Body of pancreas (tissue), 4 donors: ENCODE results near the gene HAAO.

Experiments
- POLR2A ChIP-seq, 3 donors: fragments of 450-650 bp; IDR thresholded peaks; one replicate each; pipeline ENCODE4 v1.6.1; 2016; ENCODE audit warnings: antibody characterized with exemption in 3 of 3, mild to moderate bottlenecking in 2 of 3
- TF ChIP-seq, protein P1 (sequence below), 7 experiments: fragments of 450-650 bp in 4 of 7; fragments of 200-600 bp in 3 of 7; sonication (generic) in 3 of 7; IDR thresholded peaks; one replicate each; pipeline ENCODE4 v1.5.1; 2016 to 2019; ENCODE audit warnings: antibody characterized with exemption in 7 of 7

DNA sequence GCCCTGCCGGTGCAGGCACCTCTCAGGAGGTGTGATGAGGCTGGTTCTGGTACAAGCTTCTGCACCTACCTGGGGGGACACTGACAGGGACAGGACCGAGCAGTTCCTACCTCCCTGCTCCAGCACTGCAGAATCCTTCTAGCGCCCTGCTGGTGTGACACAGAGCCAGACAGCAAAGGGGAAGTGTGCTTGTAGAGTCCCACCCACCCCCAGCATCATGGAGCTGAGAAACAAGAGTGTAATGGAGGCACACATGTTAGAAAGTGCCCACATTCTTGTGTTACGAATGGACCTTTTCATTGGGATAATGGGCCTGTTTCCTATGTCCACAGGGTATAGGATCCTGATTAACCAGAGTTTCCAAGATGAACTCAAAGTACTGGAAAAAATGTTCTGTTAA is 66.7 kb downstream of the HAAO start:
- TF ChIP-seq, protein P1, sequence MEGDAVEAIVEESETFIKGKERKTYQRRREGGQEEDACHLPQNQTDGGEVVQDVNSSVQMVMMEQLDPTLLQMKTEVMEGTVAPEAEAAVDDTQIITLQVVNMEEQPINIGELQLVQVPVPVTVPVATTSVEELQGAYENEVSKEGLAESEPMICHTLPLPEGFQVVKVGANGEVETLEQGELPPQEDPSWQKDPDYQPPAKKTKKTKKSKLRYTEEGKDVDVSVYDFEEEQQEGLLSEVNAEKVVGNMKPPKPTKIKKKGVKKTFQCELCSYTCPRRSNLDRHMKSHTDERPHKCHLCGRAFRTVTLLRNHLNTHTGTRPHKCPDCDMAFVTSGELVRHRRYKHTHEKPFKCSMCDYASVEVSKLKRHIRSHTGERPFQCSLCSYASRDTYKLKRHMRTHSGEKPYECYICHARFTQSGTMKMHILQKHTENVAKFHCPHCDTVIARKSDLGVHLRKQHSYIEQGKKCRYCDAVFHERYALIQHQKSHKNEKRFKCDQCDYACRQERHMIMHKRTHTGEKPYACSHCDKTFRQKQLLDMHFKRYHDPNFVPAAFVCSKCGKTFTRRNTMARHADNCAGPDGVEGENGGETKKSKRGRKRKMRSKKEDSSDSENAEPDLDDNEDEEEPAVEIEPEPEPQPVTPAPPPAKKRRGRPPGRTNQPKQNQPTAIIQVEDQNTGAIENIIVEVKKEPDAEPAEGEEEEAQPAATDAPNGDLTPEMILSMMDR (IDR thresholded peaks at IDR 0.05): no peak
- TF ChIP-seq POLR2A (IDR thresholded peaks at IDR 0.05): no peak
